ENCODE results near the gene FRMD4A. TPM values are rescaled to one million over a fixed set of nuclear protein-coding genes. Genes with fewer than 3 reads are reported as not detected.

The FRMD4A gene
- total and polyA plus RNA-seq, 10 of the 15 experiments (the other 5 are each of a cell fraction or from before 2014, with no cell fraction given), result 17.8 to 75.2 (median 39.1) TPM

GRCh38 chr10:14153570-14154055, 177.1 kb downstream of the FRMD4A start:
- Histone ChIP-seq H3K4me1 (ENCODE audit: control insufficient read depth, insufficient read depth, low read length) (no peaks in the 10 kb centered on the region), H2AFZ (ENCODE audit: control insufficient read depth, low read depth, low read length) (no peak overlapping the region), H3K27ac (ENCODE audit: control insufficient read depth, insufficient read depth) (no peak overlapping the region), H4K20me1 (ENCODE audit: control insufficient read depth, insufficient read depth) (no peaks in the 10 kb centered on the region), H3K79me2 (ENCODE audit: control insufficient read depth, insufficient read depth, low read length) (no peaks in the 10 kb centered on the region), H3K4me3 (no peak overlapping the region), H3K36me3 (ENCODE audit: control insufficient read depth in 2 of 2, insufficient read depth in 2 of 2, low read length in 1 of 2) (no peaks in the 10 kb centered on the region), H3K27me3 (replicated peaks in 1 of 2; ENCODE audit: control insufficient read depth in 2 of 2, insufficient read depth in 2 of 2, low read length in 1 of 2) (no peaks in the 10 kb centered on the region), H3K9me3 (replicated peaks; ENCODE audit: control insufficient read depth, insufficient read depth, low read length) (no peaks in the 10 kb centered on the region; the same call in 2 of the 3 replicates), H3K4me2 (ENCODE audit: control insufficient read depth, insufficient read depth) (no peak overlapping the region), H3K9ac (ENCODE audit: control insufficient read depth, insufficient read depth, low read length) (no peak overlapping the region)
- in situ Hi-C loops (cut with MboI), result no loop called here
- WGBS (ENCODE audit: insufficient coverage, insufficient replicate concordance, low lambda C conversion rate, missing lambda C conversion rate), result 42% methylated on average over 17 of the region's 17 CpGs
- no peak for ATAC-seq
- no TSS peak for BruUV-seq (replicated peaks)
- intact Hi-C loops (cut with micrococcal nuclease; ENCODE audit: unreplicated experiment), result no loop called here
- no peak for DNase-seq (ENCODE audit: low read depth, low spot score)
- POLR2A ChIA-PET, result no interaction called here
- CTCF ChIA-PET, result no interaction called here
- TF ChIP-seq BRCA1 (IDR thresholded peaks at IDR 0.05; ENCODE audit: low read depth, low read length) (no peak), NR2C2 (IDR thresholded peaks at IDR 0.05; ENCODE audit: borderline replicate concordance, control insufficient read depth, insufficient read length, low read depth) (no peak), CBFB (IDR thresholded peaks at IDR 0.05; ENCODE audit: low read depth) (no peak), CUX1 (IDR thresholded peaks at IDR 0.05; ENCODE audit: insufficient replicate concordance, low read depth, low read length) (no peak), HCFC1 (IDR thresholded peaks at IDR 0.05; ENCODE audit: low read length) (no peak), JUNB (IDR thresholded peaks at IDR 0.05) (no peak), ZNF592 (IDR thresholded peaks at IDR 0.05) (no peak), NKRF (conservative IDR thresholded peaks at IDR 0.05) (no peak)
- TF ChIP-seq, protein P1, sequence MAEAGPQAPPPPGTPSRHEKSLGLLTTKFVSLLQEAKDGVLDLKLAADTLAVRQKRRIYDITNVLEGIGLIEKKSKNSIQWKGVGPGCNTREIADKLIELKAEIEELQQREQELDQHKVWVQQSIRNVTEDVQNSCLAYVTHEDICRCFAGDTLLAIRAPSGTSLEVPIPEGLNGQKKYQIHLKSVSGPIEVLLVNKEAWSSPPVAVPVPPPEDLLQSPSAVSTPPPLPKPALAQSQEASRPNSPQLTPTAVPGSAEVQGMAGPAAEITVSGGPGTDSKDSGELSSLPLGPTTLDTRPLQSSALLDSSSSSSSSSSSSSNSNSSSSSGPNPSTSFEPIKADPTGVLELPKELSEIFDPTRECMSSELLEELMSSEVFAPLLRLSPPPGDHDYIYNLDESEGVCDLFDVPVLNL (IDR thresholded peaks at IDR 0.05; ENCODE audit: low read depth, low read length), result no peak
- RAD21 ChIA-PET (ENCODE audit: unreplicated experiment), result no interaction called here
- SMC1A ChIA-PET (ENCODE audit: uncharacterized antibody, unreplicated experiment), result no interaction called here
- FAIRE-seq, result no peak

Data from GM12878 (cell line).